MM.1S (cell line): ENCODE data around the gene CHD6.

Source experiments
- DNase-seq: peaks from one replicate; pipeline ENCODE4 v3.0.0-alpha.2; 2015
- H2AFZ ChIP-seq: fragments of 300-600 bp; sonication (generic); 2 replicates; pipeline ENCODE4 v1.6.0; 2016; ENCODE audit warnings: antibody characterized with exemption, low read length
- H3F3A ChIP-seq: fragments of 300-600 bp; sonication (generic); 2 replicates; pipeline ENCODE4 v1.6.1; 2016; ENCODE audit warnings: mild to moderate bottlenecking, antibody characterized with exemption, low read length, moderate library complexity, mixed read lengths; ENCODE audit not compliant: insufficient read depth
- H3K27ac ChIP-seq: fragments of 300-600 bp; sonication (generic); 2 replicates; pipeline ENCODE4 v1.5.1; 2016; ENCODE audit warnings: mild to moderate bottlenecking, low read length
- H3K27me3 ChIP-seq: fragments of 300-600 bp; sonication (generic); replicated peaks from 2 replicates; pipeline ENCODE4 v1.6.0; 2016; ENCODE audit warnings: low read length; ENCODE audit not compliant: insufficient read depth
- H3K36me3 ChIP-seq: fragments of 300-600 bp; sonication (generic); replicated peaks from 2 replicates; pipeline ENCODE4 v1.6.1; 2016; ENCODE audit warnings: mild to moderate bottlenecking, low read length, mixed read lengths; ENCODE audit not compliant: insufficient read depth
- H3K4me1 ChIP-seq: fragments of 300-600 bp; sonication (generic); 2 replicates; pipeline ENCODE4 v1.6.1; 2016; ENCODE audit warnings: low read length, mixed read lengths
- H3K4me2 ChIP-seq: fragments of 300-600 bp; sonication (generic); 2 replicates; pipeline ENCODE4 v1.6.0; 2016; ENCODE audit warnings: low read depth, low read length
- H3K4me3 ChIP-seq: fragments of 300-600 bp; sonication (generic); 2 replicates; pipeline ENCODE4 v1.5.1; 2016; ENCODE audit warnings: low read length, mixed read lengths
- H3K79me2 ChIP-seq: fragments of 300-600 bp; sonication (generic); 2 replicates; pipeline ENCODE4 v1.6.1; 2016; ENCODE audit warnings: mixed run types, low read length, mixed read lengths
- H3K9ac ChIP-seq: fragments of 300-600 bp; sonication (generic); 2 replicates; pipeline ENCODE4 v1.6.1; 2016; ENCODE audit warnings: low read length, mixed read lengths
- H3K9me2 ChIP-seq: fragments of 300-600 bp; sonication (generic); replicated peaks from 2 replicates; pipeline ENCODE4 v1.6.1; 2016; ENCODE audit warnings: mild to moderate bottlenecking, low read length, mixed read lengths; ENCODE audit not compliant: insufficient read depth
- H3K9me3 ChIP-seq: fragments of 300-600 bp; sonication (generic); replicated peaks from 2 replicates; pipeline ENCODE4 v1.6.1; 2016; ENCODE audit warnings: mild to moderate bottlenecking, low read length, mixed read lengths; ENCODE audit not compliant: insufficient read depth
- H4K20me1 ChIP-seq: fragments of 300-600 bp; sonication (generic); 2 replicates; pipeline ENCODE4 v1.6.1; 2016; ENCODE audit warnings: mild to moderate bottlenecking, low read length, moderate library complexity, mixed read lengths; ENCODE audit not compliant: insufficient read depth
- CTCF ChIP-seq: fragments of 300-600 bp; sonication (generic); IDR thresholded peaks from 2 replicates; pipeline ENCODE4 v1.5.1; 2016; ENCODE audit warnings: antibody characterized with exemption, low read length, mixed read lengths
- EZH2 ChIP-seq: fragments of 300-600 bp; sonication (generic); optimal IDR thresholded peaks from 2 replicates; pipeline ENCODE3; 2017; ENCODE audit warnings: low read depth, mild to moderate bottlenecking, antibody characterized with exemption, low read length, mixed read lengths
- EZH2phosphoT487 ChIP-seq: fragments of 300-600 bp; sonication (generic); IDR thresholded peaks from 2 replicates; pipeline ENCODE4 v1.6.1; 2018; ENCODE audit warnings: antibody characterized with exemption, low read length

The CHD6 gene

GRCh38 chr20:41592516-41593216 is 25.5 kb downstream of the CHD6 start:
- no peaks in the 10 kb centered on the region for H3F3A ChIP-seq
- TF ChIP-seq EZH2phosphoT487 (no peak), CTCF (no peak), EZH2 (no peak)
- no peaks in the 10 kb centered on the region for H3K27me3 ChIP-seq
- H3K9me3 ChIP-seq, result no peaks in the 10 kb centered on the region
- no peak overlapping the region for H2AFZ ChIP-seq
- no peaks in the 10 kb centered on the region for H3K36me3 ChIP-seq
- H3K9ac ChIP-seq, result no peak overlapping the region
- no peaks in the 10 kb centered on the region for H4K20me1 ChIP-seq
- no peak overlapping the region for H3K4me3 ChIP-seq
- no peaks in the 10 kb centered on the region for H3K9me2 ChIP-seq
- no peak overlapping the region for H3K4me2 ChIP-seq
- H3K79me2 ChIP-seq, result peaks cover 70% of the 10 kb centered on the region
- no peak overlapping the region for H3K27ac ChIP-seq
- no peak for DNase-seq
- no peaks in the 10 kb centered on the region for H3K4me1 ChIP-seq

GRCh38 chr20:41587956-41588355 is 30.2 kb downstream of the CHD6 start:
- no peak for TF ChIP-seq EZH2phosphoT487
- TF ChIP-seq CTCF, result no peak
- no peak for TF ChIP-seq EZH2
- no peaks in the 10 kb centered on the region for H3K9me2 ChIP-seq
- no peaks in the 10 kb centered on the region for H3F3A ChIP-seq
- no peaks in the 10 kb centered on the region for H4K20me1 ChIP-seq
- H3K4me3 ChIP-seq, result no peak overlapping the region
- no peak overlapping the region for H2AFZ ChIP-seq
- no peak overlapping the region for H3K27ac ChIP-seq
- DNase-seq, result no peak
- no peaks in the 10 kb centered on the region for H3K36me3 ChIP-seq
- no peaks in the 10 kb centered on the region for H3K27me3 ChIP-seq
- H3K9ac ChIP-seq, result no peak overlapping the region
- H3K4me1 ChIP-seq, result no peaks in the 10 kb centered on the region
- H3K79me2 ChIP-seq, result peaks cover 55% of the 10 kb centered on the region
- H3K4me2 ChIP-seq, result no peak overlapping the region
- no peaks in the 10 kb centered on the region; the same call in 1 of the 2 replicates for H3K9me3 ChIP-seq

GRCh38 chr20:41587523-41587922 is 30.7 kb downstream of the CHD6 start:
- Histone ChIP-seq H3K4me2 (no peak overlapping the region), H3K27ac (no peak overlapping the region), H3K9me2 (no peaks in the 10 kb centered on the region), H3K36me3 (no peaks in the 10 kb centered on the region), H3K79me2 (peaks cover 55% of the 10 kb centered on the region), H3K9ac (no peak overlapping the region), H3F3A (no peaks in the 10 kb centered on the region), H2AFZ (no peak overlapping the region), H3K4me1 (no peaks in the 10 kb centered on the region), H3K9me3 (no peaks in the 10 kb centered on the region; the same call in 1 of the 2 replicates), H3K4me3 (no peak overlapping the region), H3K27me3 (no peaks in the 10 kb centered on the region), H4K20me1 (no peaks in the 10 kb centered on the region)
- DNase-seq, result no peak
- no peak for TF ChIP-seq EZH2
- no peak for TF ChIP-seq EZH2phosphoT487
- TF ChIP-seq CTCF, result no peak
